Measurements from ENCODE around the gene FRG2.

DNA sequence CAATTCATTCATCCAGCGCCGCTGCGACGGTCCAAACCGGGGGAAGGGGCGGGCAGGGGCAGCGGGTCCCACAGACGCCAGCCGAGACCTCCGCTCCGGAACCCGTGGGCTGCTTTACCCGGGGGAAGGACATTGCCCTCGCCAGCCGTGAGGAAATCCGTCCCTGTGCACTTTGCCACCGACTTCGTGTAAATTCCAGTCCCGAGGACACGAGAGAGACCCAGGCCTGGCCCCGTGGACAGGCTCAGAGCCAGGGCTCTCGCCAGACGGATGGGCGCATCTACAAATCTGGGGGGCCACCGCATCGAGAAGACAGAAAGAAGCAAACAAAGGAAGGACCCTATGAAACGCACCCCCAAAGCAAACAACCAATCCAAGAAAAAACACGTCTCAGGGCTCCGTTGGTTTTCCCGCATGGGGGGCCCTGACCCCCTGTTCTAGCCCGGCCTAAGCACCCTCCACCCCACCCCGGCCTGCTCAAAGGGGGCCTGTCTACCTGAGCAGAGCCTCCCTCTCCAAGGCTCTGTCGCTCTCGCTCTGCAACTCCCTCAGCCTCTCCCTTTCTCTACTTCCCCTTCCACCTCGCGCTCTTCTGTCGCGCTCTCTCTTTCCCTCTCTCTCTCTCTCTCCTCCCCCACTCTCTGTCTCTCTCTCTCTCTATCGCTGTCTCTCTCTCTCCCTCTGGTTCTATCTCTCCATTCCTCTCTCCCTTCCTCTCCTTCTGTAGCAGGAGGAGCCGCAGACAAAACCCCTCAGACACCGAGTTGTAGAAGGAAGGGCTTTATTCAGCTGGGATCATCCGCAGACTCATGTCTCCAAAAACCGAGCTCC, 11.3 kb downstream of the FRG2 start:
- peak; percentile 73 for TF ChIP-seq EZH2 (IDR thresholded peaks at IDR 0.05; ENCODE audit: insufficient read depth, poor library complexity, severe bottlenecking)
- TF ChIP-seq EZH2phosphoT487 (IDR thresholded peaks at IDR 0.05; ENCODE audit: insufficient read depth, low read depth) = 0 out of 2 replicates have a peak, but pooled peaks have one; percentile 28
